ENCODE data around the gene CRADD. TPM values are rescaled to one million over a fixed set of nuclear protein-coding genes. Genes with fewer than 3 reads are reported as not detected.

The CRADD gene
- polyA plus RNA-seq, 4 donors = 11.3 to 16.2 (median 14.2) TPM

- DNase-seq (ENCODE audit: low read depth in 4 of 4, low spot score in 3 of 4) = no peak
Observed at GRCh38 chr12:93670104-93670503, 7.1 kb upstream of the CRADD start.

DNA sequence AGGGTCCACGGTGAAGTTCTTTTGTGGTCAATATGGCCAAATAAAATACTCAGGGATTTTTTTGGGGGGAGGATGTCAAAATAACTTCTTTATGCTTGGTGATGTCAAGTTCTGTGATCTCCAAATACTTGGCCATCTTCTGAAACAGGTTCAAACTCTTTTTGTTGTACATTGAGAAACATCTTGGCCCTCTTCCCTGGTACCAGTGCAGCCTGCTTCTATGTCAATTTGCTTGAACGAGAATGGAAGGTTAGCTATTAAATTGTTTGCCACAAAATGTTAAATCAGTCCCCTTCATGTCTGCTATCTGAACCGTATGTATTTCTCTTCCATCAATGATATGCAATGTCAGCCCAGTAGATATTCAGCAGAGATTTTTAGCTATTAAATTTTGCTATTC lies 6.1 kb upstream of the CRADD start:
- DNase-seq (ENCODE audit: low read depth in 4 of 4, low spot score in 3 of 4) = no peak

DNA sequence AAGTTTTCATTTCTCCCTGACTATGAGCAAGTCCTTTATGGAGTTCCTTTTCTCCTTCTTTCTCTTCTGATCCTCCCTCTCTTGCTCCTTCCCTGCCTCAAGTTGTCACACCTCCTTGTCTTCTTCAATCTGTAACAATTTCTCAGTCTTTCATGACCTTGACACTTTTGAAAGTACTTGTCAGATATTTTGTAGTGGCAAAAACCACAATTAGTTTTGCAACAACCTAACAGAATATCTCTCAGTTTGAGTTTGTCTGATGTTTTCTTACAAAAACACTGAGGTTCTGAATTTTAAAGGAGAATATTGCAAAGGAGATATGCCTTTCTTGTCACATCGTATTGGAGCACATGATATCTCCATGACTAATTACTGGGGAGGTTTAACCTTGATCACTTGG lies 4.1 kb upstream of the CRADD start:
- no peak for DNase-seq (ENCODE audit: low read depth in 4 of 4, low spot score in 3 of 4)

DNA sequence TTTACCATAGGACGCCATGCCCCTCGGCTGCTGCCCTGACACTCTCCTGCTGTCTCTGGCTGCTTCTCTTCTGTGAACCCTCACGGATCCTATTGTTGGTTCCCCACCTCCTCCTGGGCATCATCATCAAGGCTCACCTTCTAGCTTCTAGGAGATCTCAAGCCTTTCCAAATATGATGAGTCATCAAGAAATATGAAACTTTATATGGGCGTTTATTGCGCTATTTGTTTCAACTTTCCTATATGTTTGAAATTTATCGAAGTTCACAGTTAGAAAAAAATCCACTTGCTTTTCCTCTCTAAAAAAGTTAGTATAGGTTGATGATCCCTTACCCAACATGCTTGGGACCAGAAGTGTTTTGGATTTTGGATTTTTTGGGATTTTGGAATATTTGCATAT lies 2.8 kb upstream of the CRADD start:
- no peak for DNase-seq (ENCODE audit: low read depth in 4 of 4, low spot score in 3 of 4)

DNA sequence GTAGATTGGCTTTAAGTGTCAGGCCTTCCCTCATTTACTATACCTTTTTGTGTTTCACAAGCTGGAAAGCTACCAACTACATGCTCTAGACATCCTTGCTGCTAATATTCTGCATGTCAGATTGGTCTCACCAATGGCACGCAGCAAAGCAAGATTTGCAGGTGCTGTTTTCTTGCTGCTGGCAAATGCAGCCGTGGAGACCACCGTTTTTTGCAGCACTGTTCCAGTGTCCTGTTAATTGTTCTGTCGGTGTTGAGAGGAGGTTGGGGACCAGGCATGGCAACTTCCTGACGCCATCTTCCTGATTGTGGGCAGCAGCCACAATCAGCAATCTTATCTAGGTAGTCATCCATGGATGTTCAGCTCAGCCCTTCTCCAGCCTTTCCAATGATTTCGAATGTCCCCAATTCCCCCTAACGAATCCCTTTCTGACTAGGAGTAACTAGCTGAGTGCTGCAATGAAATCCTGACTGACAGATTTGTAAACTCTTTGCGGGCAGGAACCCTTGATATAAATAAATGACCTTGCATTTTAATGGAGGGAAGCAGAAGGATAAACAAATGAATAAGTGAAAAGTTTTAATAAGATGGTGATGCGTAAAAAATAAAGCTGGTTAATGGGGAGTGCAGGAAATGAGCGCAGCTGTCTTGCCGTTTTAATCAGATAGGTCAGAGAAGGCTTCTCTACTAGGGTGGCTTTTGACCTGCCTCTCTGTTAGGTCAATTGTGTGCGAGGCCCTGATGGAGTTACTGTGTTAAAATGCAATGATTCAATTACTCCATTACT lies 574 bp upstream of the CRADD start:
- no peak for DNase-seq (ENCODE audit: low read depth in 4 of 4, low spot score in 3 of 4)

DNA sequence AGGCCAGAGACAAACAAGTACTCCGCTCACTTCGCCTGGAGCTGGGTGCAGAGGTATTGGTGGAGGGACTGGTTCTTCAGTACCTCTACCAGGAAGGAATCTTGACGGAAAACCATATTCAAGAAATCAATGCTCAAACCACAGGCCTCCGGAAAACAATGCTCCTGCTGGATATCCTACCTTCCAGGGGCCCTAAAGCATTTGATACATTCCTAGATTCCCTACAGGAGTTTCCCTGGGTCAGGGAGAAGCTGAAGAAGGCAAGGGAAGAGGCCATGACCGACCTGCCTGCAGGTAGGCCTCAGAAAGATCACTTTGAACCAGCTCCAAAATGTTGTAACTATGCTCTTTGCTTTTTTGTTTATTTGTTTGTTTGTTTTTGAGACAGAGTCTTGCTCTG lies 1.6 kb downstream of the CRADD start:
- DNase-seq (ENCODE audit: low read depth in 4 of 4, low spot score in 3 of 4) = no peak

- peak in 1 of 4 donors; percentile 28 for DNase-seq (ENCODE audit: low read depth in 4 of 4, low spot score in 3 of 4)
Observed at GRCh38 chr12:93679308-93679925, 2.2 kb downstream of the CRADD start.

GRCh38 chr12:93680006-93680405 lies 2.8 kb downstream of the CRADD start:
- no peak for DNase-seq (ENCODE audit: low read depth in 4 of 4, low spot score in 3 of 4)

DNA sequence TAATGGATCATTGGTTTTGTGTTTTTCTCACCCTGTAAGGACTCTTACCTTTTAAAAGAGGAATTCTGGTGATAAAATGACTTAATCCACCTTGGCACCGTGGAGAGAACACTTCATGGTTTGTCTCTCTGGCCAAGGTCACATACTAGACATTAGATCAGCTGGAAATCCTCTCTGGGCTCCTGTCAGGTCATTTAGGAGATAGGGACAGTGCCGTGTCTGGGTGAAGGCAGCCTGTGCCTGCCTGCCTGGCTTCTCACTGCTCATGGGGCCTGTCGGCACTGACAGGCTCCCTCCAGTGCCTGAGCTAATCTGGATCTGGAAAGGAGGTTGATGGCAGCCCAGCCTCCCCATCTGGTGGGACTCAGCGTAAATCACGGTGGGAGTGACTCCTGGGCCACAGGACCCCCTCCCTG lies 5.7 kb downstream of the CRADD start:
- no peak for DNase-seq (ENCODE audit: low read depth in 4 of 4, low spot score in 3 of 4)

DNA sequence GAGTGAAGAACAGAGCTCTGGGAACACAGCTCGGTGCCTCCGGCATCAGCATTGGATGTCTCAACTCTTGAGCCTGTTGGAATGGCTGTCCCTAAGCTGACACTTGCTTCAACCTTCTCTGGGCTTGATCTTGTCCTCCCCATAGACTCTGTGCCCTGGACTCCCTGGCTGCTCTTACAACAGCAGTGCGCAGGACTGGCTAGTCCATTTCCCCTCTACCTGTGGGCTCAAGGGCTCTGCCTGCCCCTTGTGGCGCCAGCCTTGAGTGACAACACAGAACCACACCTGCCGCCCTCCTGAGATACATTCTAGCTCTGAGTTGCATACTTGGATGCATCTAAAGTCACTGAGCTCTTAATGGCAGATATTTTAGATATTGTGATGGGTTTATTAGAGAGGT lies 6.2 kb downstream of the CRADD start:
- DNase-seq (ENCODE audit: low read depth in 4 of 4, low spot score in 3 of 4) = no peak

DNA sequence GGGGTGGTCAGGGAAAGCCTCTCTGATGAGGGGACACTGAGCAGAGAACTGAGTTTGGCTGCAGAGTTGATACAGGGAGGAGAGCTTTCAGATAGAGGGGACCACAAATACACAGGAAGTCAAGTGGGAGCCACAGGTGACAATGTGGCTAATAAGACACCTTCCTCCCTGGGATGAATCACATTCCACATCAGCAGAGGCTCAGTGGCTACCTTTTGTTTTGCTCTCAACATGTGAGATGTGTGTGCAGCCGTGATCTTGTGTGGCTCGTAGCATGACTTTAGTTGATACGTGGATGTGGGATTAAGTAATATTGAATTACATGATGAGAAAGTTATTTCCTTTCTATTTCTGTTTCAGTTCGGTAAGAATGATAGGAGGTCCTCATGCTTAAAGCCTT lies 7.5 kb downstream of the CRADD start:
- no peak for DNase-seq (ENCODE audit: low read depth in 4 of 4, low spot score in 3 of 4)

DNA sequence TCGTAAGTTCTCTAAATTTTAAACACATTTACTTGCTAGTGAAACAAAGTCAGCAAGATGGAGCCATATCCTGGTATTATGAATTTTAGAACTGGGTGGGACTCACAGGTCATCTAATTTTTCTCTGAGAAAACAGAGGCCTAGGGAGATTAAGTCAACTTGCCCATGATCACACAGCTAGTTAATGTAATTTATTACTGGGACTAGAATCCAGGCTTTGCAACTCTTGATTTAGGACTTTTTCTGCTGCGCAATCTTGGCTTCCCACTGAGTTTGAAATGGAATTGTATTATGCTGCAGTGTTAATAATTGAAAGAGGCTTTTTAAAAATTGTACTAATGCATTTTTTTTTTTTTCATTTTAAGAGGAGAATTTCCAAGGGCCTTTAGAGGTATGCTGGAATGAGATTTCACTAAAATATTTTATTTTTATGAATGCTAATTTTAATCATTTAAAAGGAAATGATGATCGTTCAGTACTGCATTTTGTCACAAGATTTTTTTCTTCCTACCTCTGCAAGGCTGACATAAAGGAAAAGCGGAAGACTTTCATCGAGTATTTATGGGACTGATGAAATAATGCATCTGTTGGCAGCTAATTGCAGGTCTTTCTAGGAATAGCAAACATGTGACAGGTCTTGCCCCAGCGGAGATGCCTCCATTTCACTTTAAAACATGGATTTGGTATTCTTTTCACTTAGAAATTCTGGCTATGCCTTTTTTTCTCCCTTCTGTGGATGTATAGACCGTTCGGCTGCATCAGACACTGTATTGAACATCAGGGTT lies 9.6 kb downstream of the CRADD start:
- DNase-seq (ENCODE audit: low read depth in 4 of 4, low spot score in 3 of 4) = no peak

- DNase-seq (ENCODE audit: low read depth in 4 of 4, low spot score in 3 of 4) = no peak
Observed at GRCh38 chr12:93689076-93689834, 12.1 kb downstream of the CRADD start.

- DNase-seq (ENCODE audit: low read depth in 4 of 4, low spot score in 3 of 4) = no peak
Observed at GRCh38 chr12:93696462-93696861, 19.3 kb downstream of the CRADD start.

DNA sequence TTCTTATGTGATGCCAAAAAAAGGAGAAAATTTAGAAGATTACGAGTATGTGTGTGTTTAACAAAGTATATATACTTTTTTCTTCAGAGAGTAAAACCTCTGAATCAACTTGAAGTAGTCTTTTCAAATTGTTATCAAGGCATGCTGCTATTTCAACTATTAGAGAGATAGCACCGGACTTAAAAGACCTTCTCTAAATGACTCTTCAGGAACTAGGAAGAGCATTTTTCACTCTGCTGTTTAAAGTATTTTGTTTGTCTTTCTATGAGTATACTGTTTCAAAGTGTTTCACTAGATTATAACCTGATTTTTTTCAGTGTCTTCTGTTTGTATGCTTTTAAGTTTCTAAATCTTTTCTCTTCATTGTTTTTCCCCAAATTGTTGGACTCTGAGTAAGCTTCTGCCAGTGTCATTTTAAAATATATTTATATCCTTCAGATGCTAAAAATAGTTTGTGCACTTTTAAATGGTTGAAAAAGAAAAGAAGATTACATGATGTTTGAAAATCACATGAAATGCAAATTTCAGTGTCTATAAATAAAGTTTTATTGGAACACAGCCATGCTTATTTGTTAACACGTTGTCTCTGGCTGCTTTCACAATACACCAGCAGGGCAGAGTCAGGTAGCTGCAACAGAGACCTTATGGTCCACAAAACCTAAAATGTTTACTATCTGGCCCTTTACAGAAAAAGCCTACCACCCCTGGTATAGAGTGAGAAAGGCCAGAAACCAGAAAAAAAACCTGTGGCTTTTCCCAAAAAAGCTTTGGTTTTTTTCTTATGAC lies 21.3 kb downstream of the CRADD start:
- no peak for DNase-seq (ENCODE audit: low read depth in 4 of 4, low spot score in 3 of 4)

DNA sequence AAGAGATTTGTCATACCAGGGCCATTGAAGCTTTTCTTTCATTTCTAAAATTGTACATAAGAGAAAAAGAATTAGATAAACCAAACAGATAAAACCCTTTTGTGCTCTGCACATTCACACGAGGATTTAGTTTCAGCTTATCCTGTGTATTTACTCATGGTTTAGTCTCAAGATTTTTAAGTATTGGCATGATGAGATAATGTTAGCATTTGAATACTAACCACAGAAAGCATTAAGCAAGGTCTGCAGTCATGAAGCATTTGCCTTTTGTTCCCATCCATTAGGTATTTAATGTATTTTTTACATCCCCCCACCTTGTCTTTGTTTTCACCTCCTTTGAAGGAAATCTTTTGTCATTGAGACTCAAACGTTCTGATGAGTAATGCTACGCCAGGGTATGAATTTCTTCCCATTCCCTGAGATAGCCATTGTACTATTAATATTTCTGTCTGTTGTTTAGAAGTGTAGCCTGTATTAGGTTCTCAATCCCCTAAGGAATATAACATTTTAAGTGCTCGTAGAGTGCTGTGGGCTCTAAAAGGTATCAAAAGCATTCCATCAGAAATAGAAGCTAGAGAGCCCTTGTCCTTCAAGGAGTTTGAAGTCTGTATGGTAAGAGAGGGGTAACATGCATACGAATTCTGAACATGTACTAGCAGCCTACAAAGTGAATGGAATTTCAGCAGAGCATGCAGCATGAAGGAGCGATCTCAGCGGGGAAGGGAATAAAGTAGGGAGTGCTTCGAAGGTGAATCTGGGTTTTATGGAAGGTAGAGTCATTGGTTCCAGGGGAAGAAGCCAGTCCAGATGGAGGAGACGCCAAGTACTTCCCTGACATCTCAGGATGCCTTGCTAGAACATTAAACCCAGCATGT lies 22.3 kb downstream of the CRADD start:
- no peak for DNase-seq (ENCODE audit: low read depth in 4 of 4, low spot score in 3 of 4)

- no peak for DNase-seq (ENCODE audit: low read depth in 4 of 4, low spot score in 3 of 4)
Observed at GRCh38 chr12:93702707-93703315, 25.6 kb downstream of the CRADD start.

GRCh38 chr12:93704122-93704521 lies 26.9 kb downstream of the CRADD start:
- no peak for DNase-seq (ENCODE audit: low read depth in 4 of 4, low spot score in 3 of 4)

- no peak for DNase-seq (ENCODE audit: low read depth in 4 of 4, low spot score in 3 of 4)
Observed at GRCh38 chr12:93704625-93705024, 27.4 kb downstream of the CRADD start.
